Breast epithelium (tissue), 4 donors: ENCODE measurements around the gene ITPR1. TPM values are rescaled to one million over a fixed set of nuclear protein-coding genes. Genes with fewer than 3 reads are reported as not detected.
A peak's percentile ranks its signal among the peaks of the same experiment; 100 is the strongest.

Experiments used
- DNase-seq, 2 donors: peaks; one replicate each; pipeline ENCODE4 v3.0.0-alpha.2; 2019; ENCODE audit warnings: low spot score in 2 of 2
- H3K27ac ChIP-seq, 2 donors: fragments of 200-600 bp; sonication (generic) in 1 of 2; one replicate each; pipeline ENCODE4 v1.5.1; 2016 to 2019; ENCODE audit warnings: mild to moderate bottlenecking in 1 of 2
- H3K27me3 ChIP-seq, 2 donors: fragments of 200-600 bp; sonication (generic) in 1 of 2; one replicate each; pipeline versions ENCODE4 v1.5.1 to v1.6.0; 2017 to 2019; ENCODE audit warnings: control low read depth in 1 of 2, mild to moderate bottlenecking in 1 of 2
- H3K36me3 ChIP-seq: fragments of 200-600 bp; one replicate; pipeline ENCODE4 v1.5.1; 2019
- H3K4me1 ChIP-seq, 2 donors: fragments of 200-600 bp; sonication (generic); one replicate each; pipeline ENCODE4 v1.5.1; 2016 to 2019; ENCODE audit warnings: control low read depth in 1 of 2
- H3K4me3 ChIP-seq, 3 donors: fragments of 200-600 bp; sonication (generic); 1 replicate in 2 of 3; 2 replicates in 1 of 3; pipeline ENCODE4 v1.5.1; 2016 to 2019; ENCODE audit warnings: mild to moderate bottlenecking in 3 of 3, moderate library complexity in 2 of 3
- H3K9me3 ChIP-seq, 2 donors: fragments of 200-600 bp; sonication (generic) in 1 of 2; one replicate each; pipeline ENCODE4 v1.5.1; 2016 to 2019; ENCODE audit warnings: control low read depth in 1 of 2
- POLR2A ChIP-seq: fragments of 450-650 bp; IDR thresholded peaks from one replicate; pipeline ENCODE4 v1.6.1; 2016; ENCODE audit warnings: antibody characterized with exemption, mild to moderate bottlenecking, moderate library complexity
- POLR2AphosphoS5 ChIP-seq, 3 donors: sonication (generic); formaldehyde crosslinking; IDR thresholded peaks; one replicate each; pipeline ENCODE4 v1.6.1; 2017; ENCODE audit warnings: antibody characterized with exemption in 3 of 3
- intact Hi-C: fragments of 100-400 bp; cut with DNase I; formaldehyde crosslinking; loops from one replicate; pipeline ENCODE4 v1.15.1; 2023; ENCODE audit warnings: low total_unique reads
- total RNA-seq, 3 donors: library from RNA; depleted of rRNA; stranded (reverse); fragments of >200 nt; gene quantifications; one replicate each; pipeline ENCODE4 v1.1.0, GENCODE V29; 2016
- TF ChIP-seq, protein P1 (sequence below), 3 donors: fragments of 450-650 bp; IDR thresholded peaks; one replicate each; pipeline ENCODE4 v1.5.1; 2016 to 2017; ENCODE audit warnings: antibody characterized with exemption in 3 of 3, mild to moderate bottlenecking in 3 of 3, moderate library complexity in 3 of 3

Gene ITPR1
- total RNA-seq, 3 donors from 2014 or later: 53.8 to 227 (median 174) TPM

DNA sequence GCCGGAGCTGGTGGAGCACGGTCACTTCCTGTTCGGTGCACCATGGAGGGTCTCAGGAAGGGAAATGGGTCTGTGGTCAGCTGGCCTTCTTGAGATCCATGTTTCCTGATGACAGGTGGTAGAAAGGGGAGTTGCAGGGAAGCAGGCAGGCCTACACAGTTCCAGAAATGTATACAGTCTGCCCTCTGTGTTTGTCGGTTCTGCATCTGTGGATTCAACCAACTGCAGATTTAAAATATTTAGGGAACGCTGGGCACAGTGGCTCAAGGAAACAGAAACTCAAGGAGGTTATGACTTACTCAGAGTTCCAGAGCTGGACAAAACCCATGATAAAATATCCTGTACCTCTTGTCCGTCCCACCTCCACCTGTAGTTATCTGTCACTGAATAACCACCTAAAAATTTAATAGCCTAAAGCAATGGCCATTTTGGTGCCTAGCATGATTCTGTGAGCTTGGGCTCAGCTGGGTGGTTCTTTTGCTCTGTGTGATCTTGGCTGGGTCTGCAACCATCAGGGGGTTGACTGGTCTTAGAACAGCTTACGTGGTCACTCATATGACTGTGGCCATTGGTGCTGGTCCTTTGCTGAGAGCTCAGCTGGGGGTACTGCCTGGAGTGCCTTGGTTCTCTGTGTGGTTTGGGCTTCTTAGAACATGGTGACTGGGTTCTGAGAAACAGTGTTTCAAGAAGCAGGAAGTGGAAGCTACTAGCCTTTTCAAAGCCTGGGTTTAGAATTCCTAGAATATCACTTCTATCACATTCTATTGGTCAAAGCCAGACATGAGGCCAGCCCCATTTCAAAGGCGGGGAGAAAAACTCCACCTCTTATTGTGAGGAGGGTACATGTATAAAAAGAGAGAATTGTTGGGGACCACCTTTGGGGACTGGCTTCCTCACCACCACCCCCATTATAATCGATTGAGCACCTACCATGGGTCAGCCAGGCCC is 246.4 kb downstream of the ITPR1 start:
- Histone ChIP-seq H3K27ac (peak overlapping the region; percentile 90 to 97), H3K4me1 (peaks cover 10 to 22% of the 10 kb centered on the region in 2 donors), H3K36me3 (no peaks in the 10 kb centered on the region), H3K4me3 (no peak overlapping the region), H3K27me3 (no peaks in the 10 kb centered on the region), H3K9me3 (no peaks in the 10 kb centered on the region)
- DNase-seq: no peak
- TF ChIP-seq POLR2A: no peak
- no peak for TF ChIP-seq POLR2AphosphoS5 (IDR thresholded peaks at IDR 0.05)
- TF ChIP-seq, protein P1, sequence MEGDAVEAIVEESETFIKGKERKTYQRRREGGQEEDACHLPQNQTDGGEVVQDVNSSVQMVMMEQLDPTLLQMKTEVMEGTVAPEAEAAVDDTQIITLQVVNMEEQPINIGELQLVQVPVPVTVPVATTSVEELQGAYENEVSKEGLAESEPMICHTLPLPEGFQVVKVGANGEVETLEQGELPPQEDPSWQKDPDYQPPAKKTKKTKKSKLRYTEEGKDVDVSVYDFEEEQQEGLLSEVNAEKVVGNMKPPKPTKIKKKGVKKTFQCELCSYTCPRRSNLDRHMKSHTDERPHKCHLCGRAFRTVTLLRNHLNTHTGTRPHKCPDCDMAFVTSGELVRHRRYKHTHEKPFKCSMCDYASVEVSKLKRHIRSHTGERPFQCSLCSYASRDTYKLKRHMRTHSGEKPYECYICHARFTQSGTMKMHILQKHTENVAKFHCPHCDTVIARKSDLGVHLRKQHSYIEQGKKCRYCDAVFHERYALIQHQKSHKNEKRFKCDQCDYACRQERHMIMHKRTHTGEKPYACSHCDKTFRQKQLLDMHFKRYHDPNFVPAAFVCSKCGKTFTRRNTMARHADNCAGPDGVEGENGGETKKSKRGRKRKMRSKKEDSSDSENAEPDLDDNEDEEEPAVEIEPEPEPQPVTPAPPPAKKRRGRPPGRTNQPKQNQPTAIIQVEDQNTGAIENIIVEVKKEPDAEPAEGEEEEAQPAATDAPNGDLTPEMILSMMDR (IDR thresholded peaks at IDR 0.05): no peak
- intact Hi-C loops: no loop called here

DNA sequence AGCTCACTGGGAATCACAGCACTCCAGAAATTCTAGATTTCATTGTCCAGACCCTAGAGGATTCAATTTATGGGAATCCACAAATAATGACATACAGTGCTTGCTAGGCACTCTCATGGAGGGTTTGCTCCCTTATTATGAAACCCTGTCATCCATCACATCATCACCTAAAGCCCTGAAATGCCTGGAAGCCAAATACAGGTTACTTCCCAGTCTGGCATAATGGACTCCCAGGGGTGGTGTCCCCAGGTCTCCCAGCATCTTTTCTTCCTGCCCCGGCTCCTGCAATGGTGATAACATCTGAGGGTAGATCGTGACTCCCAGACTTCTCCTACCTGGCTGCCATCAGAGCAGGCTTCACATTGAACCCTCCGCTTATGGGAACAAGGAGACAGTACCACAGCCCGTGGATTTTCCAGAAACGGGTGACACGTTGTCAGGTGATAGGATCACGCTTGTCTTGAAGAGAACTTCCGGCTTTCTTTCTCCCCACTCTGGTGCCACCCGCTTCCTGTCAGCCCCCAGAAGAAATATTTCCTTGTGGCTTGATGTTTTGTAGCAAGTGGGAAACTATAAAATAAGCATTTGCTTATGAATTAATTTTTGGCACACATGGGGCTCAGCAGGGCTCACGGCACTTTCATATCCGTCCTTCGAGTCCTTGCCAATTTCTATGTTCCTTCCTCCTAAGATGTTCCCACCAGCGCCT is 247.4 kb downstream of the ITPR1 start:
- peaks cover 10 to 22% of the 10 kb centered on the region in 2 donors for H3K4me1 ChIP-seq
- H3K27me3 ChIP-seq: no peaks in the 10 kb centered on the region
- DNase-seq: peak in 1 of 2 donors; percentile 83
- H3K9me3 ChIP-seq: no peaks in the 10 kb centered on the region
- no peaks in the 10 kb centered on the region for H3K36me3 ChIP-seq
- H3K4me3 ChIP-seq: no peak overlapping the region
- TF ChIP-seq POLR2AphosphoS5 (IDR thresholded peaks at IDR 0.05): no peak
- TF ChIP-seq, protein P1 (IDR thresholded peaks at IDR 0.05): no peak
- TF ChIP-seq POLR2A: no peak
- peak overlapping the region; percentile 90 to 97 for H3K27ac ChIP-seq
- intact Hi-C loops: no loop called here

DNA sequence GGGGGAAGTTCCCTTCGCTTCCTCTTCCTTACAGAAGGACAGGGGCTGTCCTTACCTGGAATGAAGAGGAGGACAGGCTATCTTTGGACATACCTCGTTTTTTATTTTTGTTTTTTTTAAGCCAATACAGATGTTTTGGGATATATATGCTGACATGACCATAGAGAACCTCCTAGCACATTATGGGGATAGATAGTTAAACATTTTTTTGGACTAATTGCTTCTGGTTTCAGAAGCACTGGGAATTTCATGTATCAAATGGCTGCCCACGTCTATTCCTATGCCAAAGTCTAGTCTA is 247.9 kb downstream of the ITPR1 start:
- H3K36me3 ChIP-seq: no peaks in the 10 kb centered on the region
- peaks cover 12 to 22% of the 10 kb centered on the region in 2 donors for H3K4me1 ChIP-seq
- no peak for DNase-seq
- intact Hi-C loops: no loop called here
- peak overlapping the region in 1 of 3 donors; percentile 43 for H3K4me3 ChIP-seq
- TF ChIP-seq POLR2AphosphoS5 (IDR thresholded peaks at IDR 0.05): no peak
- no peak for TF ChIP-seq POLR2A
- TF ChIP-seq, protein P1 (IDR thresholded peaks at IDR 0.05): no peak
- peak overlapping the region; percentile 90 to 97 for H3K27ac ChIP-seq
- no peaks in the 10 kb centered on the region for H3K27me3 ChIP-seq
- H3K9me3 ChIP-seq: no peaks in the 10 kb centered on the region

DNA sequence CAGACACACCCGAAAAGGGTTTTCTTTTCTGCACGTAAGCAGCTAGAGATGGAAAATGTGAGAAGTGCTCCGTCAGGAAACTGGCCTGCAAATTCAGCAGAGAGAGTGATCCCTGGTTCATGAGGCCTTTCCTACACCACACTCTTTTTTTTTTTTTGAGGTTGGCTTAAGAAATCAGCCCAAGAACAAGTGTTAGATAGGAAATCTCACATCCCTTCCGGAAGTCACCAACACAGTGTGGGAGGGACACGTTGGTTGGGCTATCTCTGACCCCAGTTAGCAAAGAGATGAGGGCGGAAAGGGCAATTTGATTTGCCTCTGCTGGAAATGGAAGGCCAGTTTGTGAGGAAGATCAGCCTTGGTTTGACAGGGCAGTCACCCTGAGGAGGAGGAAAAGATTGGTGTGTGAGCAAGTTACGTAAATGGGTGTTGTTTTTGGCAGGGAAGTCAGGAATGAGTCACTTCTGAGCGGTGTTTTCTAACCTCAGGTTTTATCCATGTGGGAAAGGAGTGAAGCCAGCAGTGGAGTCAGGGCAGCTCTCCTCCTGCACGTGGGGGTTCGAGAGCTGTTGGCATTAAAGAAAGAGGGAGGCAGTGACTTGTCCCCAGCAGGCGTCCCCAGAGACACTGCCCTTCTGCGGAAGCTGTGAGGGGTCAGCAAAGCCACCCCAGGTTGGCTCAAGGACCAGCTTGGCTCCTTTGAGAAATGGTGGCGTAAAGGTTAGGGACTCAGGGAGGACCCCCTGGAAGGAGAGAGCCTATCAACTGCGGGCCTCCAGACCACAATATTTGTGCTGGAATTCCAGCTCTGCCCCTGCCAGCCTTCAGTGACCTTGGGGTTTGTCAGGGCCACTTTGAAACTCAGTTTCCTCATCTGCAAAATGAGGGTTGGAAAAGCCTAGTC is 248.5 kb downstream of the ITPR1 start:
- Histone ChIP-seq H3K36me3 (no peaks in the 10 kb centered on the region), H3K27me3 (no peaks in the 10 kb centered on the region), H3K4me1 (peaks cover 14 to 19% of the 10 kb centered on the region in 2 donors), H3K4me3 (peak overlapping the region in 1 of 3 donors; percentile 43), H3K27ac (peak overlapping the region; percentile 90 to 97), H3K9me3 (no peaks in the 10 kb centered on the region)
- TF ChIP-seq POLR2AphosphoS5 (IDR thresholded peaks at IDR 0.05) (peak; percentile 67 to 90 (median 77)), POLR2A (no peak)
- intact Hi-C loops: no loop called here
- peak in 1 of 2 donors; percentile 85 for DNase-seq

DNA sequence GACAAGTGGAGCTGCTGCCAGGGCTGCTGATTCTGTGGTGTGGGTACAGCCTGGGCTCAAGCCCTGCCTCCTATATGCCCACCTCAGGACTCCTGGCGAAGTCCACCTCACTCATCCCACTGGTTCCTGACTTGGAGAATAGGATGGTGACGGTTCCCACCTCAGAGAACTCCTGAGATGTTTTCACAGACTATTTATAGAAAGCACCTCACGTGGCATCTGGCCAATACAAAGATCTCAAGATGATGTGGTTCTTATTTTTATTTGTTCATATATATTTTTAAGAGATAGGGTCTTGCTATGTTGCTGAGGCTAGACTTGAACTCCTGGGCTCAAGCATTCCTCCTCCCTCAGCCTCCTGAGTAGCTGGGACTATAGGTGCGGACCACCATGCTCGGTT is 249.2 kb downstream of the ITPR1 start:
- peaks cover 14% of the 10 kb centered on the region in 2 donors for H3K4me1 ChIP-seq
- no peaks in the 10 kb centered on the region for H3K9me3 ChIP-seq
- no peak for TF ChIP-seq POLR2AphosphoS5 (IDR thresholded peaks at IDR 0.05)
- no peak for TF ChIP-seq POLR2A
- TF ChIP-seq, protein P1 (IDR thresholded peaks at IDR 0.05): no peak
- H3K36me3 ChIP-seq: no peaks in the 10 kb centered on the region
- intact Hi-C loops: no loop called here
- H3K27me3 ChIP-seq: no peaks in the 10 kb centered on the region
- peak overlapping the region; percentile 90 to 97 for H3K27ac ChIP-seq
- DNase-seq: no peak
- no peak overlapping the region for H3K4me3 ChIP-seq
